Measurements from ENCODE around the gene YPEL1. TPM values are rescaled to one million over a fixed set of nuclear protein-coding genes. Genes with fewer than 3 reads are reported as not detected.

The YPEL1 gene
- total and polyA plus RNA-seq, 2 donors (not counting 1 experiment from before 2014, with no cell fraction given) = 14.9 to 17.0 TPM

GRCh38 chr22:21659864-21660525 is 75.6 kb downstream of the YPEL1 start:
- POLR2A ChIA-PET = no interaction called here
- H3K36me3 ChIP-seq (replicated peaks in 1 of 2; ENCODE audit: control extremely low read depth in 1 of 2, control insufficient read depth in 1 of 2, extremely low read depth in 1 of 2, insufficient read depth in 2 of 2, low read length in 1 of 2) = no peaks in the 10 kb centered on the region

More at GRCh38 chr22:21659864-21660525, 75.6 kb downstream of the YPEL1 start:
- 83% methylated on average over 6 of the region's 7 CpGs for WGBS (ENCODE audit: insufficient coverage)
- Histone ChIP-seq H3K9me3 (ENCODE audit: control extremely low read depth in 1 of 3, control insufficient read depth in 2 of 3, insufficient read depth in 1 of 3, low read length in 2 of 3) (peaks cover 0 to 3% (median 0%) of the 10 kb centered on the region in 3 donors), H3K27ac (ENCODE audit: low read length in 2 of 2) (no peak overlapping the region), H4K20me1 (ENCODE audit: control insufficient read depth, insufficient read depth, low read length, poor library complexity, severe bottlenecking) (no peaks in the 10 kb centered on the region), H3K79me2 (ENCODE audit: control insufficient read depth, insufficient read depth, low read length) (no peaks in the 10 kb centered on the region), H3K9ac (ENCODE audit: low read length) (no peak overlapping the region), H2AFZ (ENCODE audit: insufficient read depth, low read depth, low read length, poor library complexity, severe bottlenecking) (no peak overlapping the region), H3K4me3 (ENCODE audit: control extremely low read depth in 1 of 5, extremely low read depth in 1 of 5, insufficient read depth in 1 of 5, low read depth in 2 of 5, low read length in 4 of 5) (no peak overlapping the region), H3K4me2 (replicated peaks; ENCODE audit: low read depth, low read length, poor library complexity, severe bottlenecking) (no peak overlapping the region), H3K27me3 (replicated peaks in 1 of 4; ENCODE audit: control extremely low read depth in 1 of 4, control insufficient read depth in 3 of 4, insufficient read depth in 4 of 4, low read length in 3 of 4) (no peaks in the 10 kb centered on the region), H3K4me1 (ENCODE audit: control insufficient read depth in 2 of 2, insufficient read depth in 2 of 2, low read length in 2 of 2) (peaks cover 6 to 15% of the 10 kb centered on the region in 2 donors)
- CTCF ChIA-PET = interaction anchor here (1.2 to 3.1 kb wide), 4 partner anchors 13 to 293 kb away, joined by 3 to 15 read pairs (median 5); partner anchors contain the start of genes PPM1F and SDF2L1
- H3K4me3 Mint-ChIP-seq = peak overlapping the region; percentile 26
- no peaks in the 10 kb centered on the region for H3K27me3 Mint-ChIP-seq
- DNase-seq = no peak
- intact Hi-C loops (cut with micrococcal nuclease) = loop anchor here (5.0 kb wide), 1 partner anchor 658 kb away; the partner anchor contains the start of gene THAP7
- H3K27ac Mint-ChIP-seq = peak overlapping the region; percentile 43
- H3K4me1 Mint-ChIP-seq = peaks cover 12% of the 10 kb centered on the region
- no peaks in the 10 kb centered on the region for H3K9me3 Mint-ChIP-seq (ENCODE audit: insufficient read depth)
- TF ChIP-seq EZH2 (IDR thresholded peaks at IDR 0.05; ENCODE audit: borderline replicate concordance, insufficient read depth, low read depth, low read length, poor library complexity, severe bottlenecking) = no peak
- TF ChIP-seq, protein P1, sequence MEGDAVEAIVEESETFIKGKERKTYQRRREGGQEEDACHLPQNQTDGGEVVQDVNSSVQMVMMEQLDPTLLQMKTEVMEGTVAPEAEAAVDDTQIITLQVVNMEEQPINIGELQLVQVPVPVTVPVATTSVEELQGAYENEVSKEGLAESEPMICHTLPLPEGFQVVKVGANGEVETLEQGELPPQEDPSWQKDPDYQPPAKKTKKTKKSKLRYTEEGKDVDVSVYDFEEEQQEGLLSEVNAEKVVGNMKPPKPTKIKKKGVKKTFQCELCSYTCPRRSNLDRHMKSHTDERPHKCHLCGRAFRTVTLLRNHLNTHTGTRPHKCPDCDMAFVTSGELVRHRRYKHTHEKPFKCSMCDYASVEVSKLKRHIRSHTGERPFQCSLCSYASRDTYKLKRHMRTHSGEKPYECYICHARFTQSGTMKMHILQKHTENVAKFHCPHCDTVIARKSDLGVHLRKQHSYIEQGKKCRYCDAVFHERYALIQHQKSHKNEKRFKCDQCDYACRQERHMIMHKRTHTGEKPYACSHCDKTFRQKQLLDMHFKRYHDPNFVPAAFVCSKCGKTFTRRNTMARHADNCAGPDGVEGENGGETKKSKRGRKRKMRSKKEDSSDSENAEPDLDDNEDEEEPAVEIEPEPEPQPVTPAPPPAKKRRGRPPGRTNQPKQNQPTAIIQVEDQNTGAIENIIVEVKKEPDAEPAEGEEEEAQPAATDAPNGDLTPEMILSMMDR (IDR thresholded peaks at IDR 0.05) = no peak
- ATAC-seq (ENCODE audit: low read depth) = no peak

Data from B cell (primary cell).